AG10803 (cell line): Measurements from ENCODE around the gene BTAF1.

Source experiments
- DNase-seq: peaks from one replicate; pipeline ENCODE4 v3.0.0; 2010; ENCODE audit warnings: low read depth
- H3K4me3 ChIP-seq: 2 replicates; pipeline ENCODE4 v1.5.1; 2011; ENCODE audit warnings: mild to moderate bottlenecking, low read length, control low read depth
- CTCF ChIP-seq: conservative IDR thresholded peaks from 2 replicates; pipeline ENCODE4 v1.5.1; 2011; ENCODE audit warnings: mild to moderate bottlenecking, low read length, control low read depth, inconsistent platforms

The BTAF1 gene

GRCh38 chr10:92068900-92069299 lies 145.3 kb downstream of the BTAF1 start:
- no peak for DNase-seq
- TF ChIP-seq CTCF = no peak
- no peak overlapping the region for H3K4me3 ChIP-seq

- H3K4me3 ChIP-seq = no peak overlapping the region
- peak; percentile 21 for TF ChIP-seq CTCF
- DNase-seq = no peak
Observed at GRCh38 chr10:92074126-92074887, 150.7 kb downstream of the BTAF1 start.

- DNase-seq = no peak
- no peak for TF ChIP-seq CTCF
Observed at GRCh38 chr10:92075829-92076228, 152.3 kb downstream of the BTAF1 start.

GRCh38 chr10:92076722-92077121 lies 153.2 kb downstream of the BTAF1 start:
- DNase-seq = no peak
- no peak for TF ChIP-seq CTCF
- H3K4me3 ChIP-seq = no peak overlapping the region

More at GRCh38 chr10:92075829-92076228, 152.3 kb downstream of the BTAF1 start:
- H3K4me3 ChIP-seq = no peak overlapping the region

GRCh38 chr10:92079003-92079402 lies 155.4 kb downstream of the BTAF1 start:
- no peak for DNase-seq
- TF ChIP-seq CTCF = no peak
- no peak overlapping the region for H3K4me3 ChIP-seq
